GM18951 (cell line): ENCODE results near the gene KIAA0319L.

Experiments
- POLR2A ChIP-seq: IDR thresholded peaks from 4 replicates; pipeline ENCODE4 v1.6.1; 2011; ENCODE audit warnings: mild to moderate bottlenecking; ENCODE audit not compliant: insufficient read length, insufficient read depth; ENCODE audit errors: extremely low read depth
- in situ Hi-C: fragments of 300-500 bp; cut with MboI; formaldehyde crosslinking; loops from one replicate; pipeline ENCODE4 v1.12.0; 2022; ENCODE audit warnings: low sequenced_read_pairs, mixed read lengths, inconsistent platforms; ENCODE audit not compliant: unreplicated experiment

KIAA0319L gene

DNA sequence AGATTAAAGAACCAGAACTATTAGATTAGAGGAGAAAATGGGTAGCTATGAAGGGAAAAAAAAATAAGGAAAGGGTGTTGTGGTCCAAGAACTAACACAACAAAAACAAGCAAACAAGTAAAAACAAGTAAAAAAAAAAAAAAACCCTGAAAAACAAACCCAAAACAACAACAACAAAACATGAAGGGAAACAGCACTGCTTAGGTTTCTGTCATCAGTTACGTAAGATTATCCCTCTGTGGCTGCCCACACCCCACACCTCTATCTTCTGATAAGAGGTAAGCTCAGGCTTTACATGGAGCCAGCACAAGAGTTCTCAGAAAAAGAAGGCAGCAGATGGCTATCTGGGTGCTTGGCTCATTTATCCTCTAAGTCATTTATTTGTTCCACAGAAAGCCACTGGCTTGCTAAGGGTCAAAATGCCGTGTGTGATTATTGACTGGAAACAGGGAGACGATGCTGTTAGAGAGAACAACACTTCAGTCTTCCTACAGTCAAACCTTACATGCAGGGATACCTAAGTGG lies 57.5 kb downstream of the KIAA0319L start:
- in situ Hi-C loops: no loop called here
- no peak for TF ChIP-seq POLR2A

DNA sequence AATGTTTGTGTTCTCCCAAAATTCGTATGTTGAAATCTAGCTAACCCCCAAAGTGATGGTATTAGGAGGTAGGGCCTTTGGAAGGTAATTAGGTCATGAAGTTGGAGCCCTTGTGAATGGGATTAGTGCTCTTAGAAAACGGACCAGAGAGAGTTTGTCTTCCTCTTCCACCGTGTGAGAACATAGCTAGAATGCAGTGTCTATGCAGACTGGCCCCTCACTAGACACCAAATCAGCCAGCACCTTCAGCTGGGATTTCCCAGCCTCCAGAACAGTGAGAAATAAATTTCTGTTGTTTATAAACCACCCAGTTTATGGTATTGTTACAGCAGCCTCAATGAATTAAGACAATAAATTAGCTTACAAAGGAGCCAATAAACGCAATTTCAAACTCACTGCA lies 58.0 kb downstream of the KIAA0319L start:
- TF ChIP-seq POLR2A: no peak
- in situ Hi-C loops: no loop called here

DNA sequence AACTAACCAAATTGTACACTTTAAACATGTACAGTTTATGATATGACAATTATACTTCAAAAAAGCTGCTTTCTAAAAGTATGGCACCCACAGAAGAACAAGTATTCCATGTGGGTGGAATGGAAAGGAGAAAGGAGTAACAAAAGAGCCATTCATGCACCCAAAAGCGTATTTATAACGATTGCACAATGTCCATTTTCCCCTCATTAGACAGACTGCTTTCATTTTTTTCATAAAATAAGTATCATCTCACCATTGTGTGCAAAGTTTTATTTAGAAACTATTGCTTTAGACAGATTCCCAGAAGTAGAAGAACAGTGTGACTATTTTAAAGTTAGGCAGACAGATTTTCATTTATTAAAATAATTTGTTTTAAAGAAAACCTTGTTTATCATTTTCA lies 59.6 kb downstream of the KIAA0319L start:
- TF ChIP-seq POLR2A: no peak
- in situ Hi-C loops: no loop called here

DNA sequence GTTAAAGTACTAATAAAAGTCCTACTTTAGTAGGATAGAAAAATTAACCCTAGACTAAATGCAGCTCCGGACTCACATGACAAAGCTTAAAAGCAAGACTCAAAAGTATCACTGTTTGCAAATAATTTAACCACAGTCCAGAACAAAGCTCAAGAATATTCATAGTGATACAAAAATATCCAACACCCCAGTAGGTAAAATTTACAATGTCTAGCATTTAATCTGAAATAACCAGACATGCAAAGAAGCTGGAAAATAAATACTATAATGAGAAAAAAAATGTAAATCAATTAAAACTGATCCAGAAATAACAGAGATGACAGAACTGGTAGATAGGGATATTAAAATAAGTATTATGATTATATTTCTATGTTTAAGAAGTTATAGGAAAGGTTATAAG lies 67.0 kb downstream of the KIAA0319L start:
- in situ Hi-C loops: no loop called here
- no peak for TF ChIP-seq POLR2A

DNA sequence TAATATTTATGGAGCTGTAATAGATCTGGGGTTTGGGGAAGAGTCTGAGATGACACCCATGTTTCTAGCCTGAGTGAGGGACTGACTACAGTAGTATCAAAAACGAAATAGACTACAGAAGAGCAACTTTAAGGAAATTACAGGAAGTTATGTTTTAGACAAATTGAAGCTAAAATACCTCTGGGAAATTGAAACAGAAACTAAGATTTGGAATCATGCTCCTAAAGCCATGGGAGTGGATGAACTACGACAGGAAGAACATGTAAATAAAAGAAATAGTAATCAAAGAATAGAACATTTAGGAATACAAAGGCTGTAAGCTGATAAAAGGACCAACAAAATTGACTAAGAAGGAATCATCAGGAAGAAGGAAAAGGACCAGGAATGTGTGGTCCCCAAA lies 68.9 kb downstream of the KIAA0319L start:
- in situ Hi-C loops: no loop called here
- no peak for TF ChIP-seq POLR2A

DNA sequence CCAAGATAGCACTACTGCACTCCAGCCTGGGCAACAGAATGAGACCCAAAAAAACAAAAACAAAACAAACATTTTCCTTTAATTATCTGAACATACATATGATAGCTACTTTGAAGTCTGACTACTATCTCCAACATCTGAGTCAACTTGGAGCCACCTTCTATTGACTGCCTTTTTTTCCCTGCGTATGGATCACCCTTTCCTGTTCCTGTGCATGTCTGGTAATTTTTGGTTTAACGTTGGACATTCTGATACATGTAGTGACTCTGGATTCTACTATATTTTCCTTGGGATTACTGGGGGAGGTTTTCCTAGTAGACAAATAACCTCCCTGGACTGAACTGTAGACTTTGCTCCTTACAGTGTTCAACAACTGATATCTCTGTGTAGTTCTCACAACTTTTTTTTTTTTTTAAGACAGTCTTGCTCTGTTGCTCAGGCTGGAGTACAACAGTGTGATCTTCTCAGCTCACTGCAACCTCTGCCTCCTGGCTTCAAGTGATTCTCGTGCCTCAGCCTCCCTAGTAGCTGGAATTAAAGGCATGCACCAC lies 70.3 kb downstream of the KIAA0319L start:
- TF ChIP-seq POLR2A: no peak
- in situ Hi-C loops: no loop called here

DNA sequence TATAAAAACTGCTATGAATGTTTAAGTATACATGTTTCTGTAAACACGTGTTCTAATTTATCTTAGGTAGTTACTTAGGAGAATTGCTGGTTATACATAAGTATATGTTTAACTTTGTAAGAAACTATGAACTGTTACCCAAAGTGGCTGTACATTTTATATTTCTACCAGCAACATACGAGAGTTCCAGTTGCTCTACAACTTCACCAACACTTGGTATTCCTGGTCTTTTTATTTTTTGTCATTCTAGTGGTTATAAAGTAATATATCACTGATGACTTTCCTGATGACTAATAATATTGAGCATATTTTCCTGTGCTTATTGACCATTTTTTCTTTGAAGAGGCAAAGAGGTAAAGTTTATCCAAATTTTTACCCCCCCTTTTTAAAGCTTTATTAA lies 76.0 kb downstream of the KIAA0319L start:
- TF ChIP-seq POLR2A: no peak
- in situ Hi-C loops: no loop called here

DNA sequence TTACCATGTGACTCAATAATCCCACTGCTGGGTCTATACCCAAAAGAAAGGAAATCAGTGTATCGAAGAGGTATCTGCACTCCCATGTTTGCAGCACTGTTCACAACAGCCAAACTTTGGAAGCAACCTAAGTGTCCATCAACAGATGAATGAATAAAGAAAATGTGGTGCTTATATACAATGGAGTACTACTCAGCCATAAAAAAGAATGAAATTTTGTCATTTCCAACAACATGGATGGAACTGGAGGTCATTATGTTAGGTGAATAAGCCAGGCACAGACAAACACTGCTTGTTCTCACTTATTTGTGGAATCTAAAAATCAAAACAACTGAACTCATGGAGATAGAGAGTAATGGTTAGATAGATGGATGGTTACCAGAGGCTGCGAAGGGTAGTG lies 79.3 kb downstream of the KIAA0319L start:
- TF ChIP-seq POLR2A: no peak

DNA sequence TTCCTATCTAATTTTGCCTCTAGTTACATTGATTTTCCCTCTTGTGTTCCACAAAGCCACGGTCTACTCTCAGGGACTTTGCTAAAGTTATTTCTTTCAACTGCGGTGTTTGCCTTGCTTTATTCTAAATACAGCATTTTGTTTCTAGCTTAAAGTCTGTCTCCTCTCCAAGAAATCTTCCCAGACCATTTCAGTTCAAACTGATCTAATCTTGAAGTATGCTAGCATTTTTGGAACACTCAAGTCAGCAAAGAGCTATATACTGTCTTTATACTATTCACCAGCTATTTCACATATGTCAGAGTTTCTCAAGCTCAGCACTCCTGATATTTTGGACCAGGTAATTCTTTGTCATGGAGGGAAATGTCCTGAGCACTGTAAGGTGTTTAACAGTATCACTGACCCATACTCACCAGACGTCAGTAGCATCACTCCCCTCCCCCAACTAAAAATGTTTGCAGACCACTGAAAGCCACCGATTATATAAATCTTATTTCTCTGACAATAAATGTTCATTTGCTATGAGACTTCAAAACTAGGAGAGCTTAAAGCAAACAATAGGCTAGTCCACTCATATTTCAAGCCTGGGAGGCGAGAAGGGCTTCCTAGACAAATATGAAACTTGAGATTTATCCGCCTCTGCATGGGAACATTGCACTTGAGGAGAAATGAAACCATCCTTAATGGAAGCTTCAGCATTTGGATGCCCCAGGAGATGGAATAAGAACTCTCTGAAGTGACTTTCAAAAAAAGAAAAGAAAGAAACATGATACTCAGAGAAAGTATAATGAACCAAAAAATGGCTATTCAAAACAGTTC lies 81.1 kb downstream of the KIAA0319L start:
- no peak for TF ChIP-seq POLR2A
- in situ Hi-C loops: no loop called here

More for the DNA sequence above, 79.3 kb downstream of the KIAA0319L start:
- in situ Hi-C loops: no loop called here

DNA sequence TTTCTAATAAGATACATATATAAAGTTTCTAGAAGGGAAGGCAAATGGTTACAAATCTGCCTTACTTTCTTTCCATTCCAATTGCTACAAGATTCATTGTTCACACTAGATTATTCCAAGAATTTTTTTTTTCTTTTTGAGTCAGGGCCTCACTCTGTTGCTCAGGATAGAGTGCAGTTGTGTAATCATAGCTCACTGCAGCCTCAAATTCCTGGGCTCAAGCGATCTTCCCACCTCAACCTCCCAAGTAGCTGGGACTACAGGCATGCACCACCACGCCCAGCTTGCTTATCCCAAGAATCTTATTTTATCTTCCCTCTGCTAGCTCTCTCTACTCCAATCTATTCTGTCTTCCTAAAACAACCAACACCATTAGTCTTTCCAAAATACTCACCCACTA lies 81.8 kb downstream of the KIAA0319L start:
- in situ Hi-C loops: no loop called here
- no peak for TF ChIP-seq POLR2A

DNA sequence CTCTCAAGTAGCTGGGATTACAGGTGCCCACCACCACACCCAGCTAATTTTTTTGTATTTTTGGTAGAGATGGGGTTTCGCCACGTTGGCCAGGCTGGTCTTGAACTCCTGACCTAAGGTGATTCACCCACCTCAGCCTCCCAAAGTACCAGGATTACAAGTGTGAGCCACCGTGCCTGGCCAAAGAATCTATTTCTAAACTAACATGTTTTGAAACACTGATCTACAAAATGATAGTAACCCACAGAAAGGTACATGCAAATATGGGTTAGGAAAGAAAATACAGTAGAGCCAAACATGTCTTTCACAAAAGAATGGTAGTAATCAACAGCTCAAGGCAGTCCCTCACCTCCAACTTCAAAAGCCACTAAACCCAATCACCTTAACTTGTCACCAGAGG lies 84.0 kb downstream of the KIAA0319L start:
- in situ Hi-C loops: loop anchor here (25.0 kb wide), 1 partner anchor 264 kb away; no protein-coding TSS in a partner anchor

DNA sequence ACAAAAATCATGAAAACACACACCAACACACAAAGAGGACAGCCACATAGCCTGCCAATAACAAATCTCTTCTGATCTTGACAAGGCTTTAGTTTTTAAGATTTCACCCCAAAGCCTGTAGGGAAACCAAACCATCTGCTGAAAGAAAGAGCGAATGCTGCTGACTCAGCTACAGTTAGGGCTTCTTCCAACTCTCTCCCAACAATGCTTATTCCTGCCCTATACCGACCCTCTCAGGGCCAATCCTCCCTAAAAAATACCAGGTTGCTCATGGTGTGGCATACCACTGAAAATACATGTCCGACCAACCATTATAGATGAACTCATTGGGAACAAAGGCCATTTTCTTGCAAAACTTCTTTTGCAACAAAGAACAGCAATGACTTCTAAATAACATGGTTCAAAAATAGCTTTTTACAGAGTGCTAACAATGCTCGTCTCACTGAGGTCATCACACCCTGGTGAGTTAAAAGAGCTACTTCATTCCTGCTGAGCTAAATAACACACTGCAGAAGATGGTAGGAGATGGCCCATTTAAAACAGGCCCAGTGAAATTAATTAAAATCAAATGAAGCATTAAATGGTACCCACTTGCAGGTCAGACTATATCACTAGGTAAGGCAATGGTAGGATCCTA lies 86.1 kb downstream of the KIAA0319L start:
- in situ Hi-C loops: loop anchor here (25.0 kb wide), 1 partner anchor 266 kb away; no protein-coding TSS in a partner anchor
- TF ChIP-seq POLR2A: no peak

DNA sequence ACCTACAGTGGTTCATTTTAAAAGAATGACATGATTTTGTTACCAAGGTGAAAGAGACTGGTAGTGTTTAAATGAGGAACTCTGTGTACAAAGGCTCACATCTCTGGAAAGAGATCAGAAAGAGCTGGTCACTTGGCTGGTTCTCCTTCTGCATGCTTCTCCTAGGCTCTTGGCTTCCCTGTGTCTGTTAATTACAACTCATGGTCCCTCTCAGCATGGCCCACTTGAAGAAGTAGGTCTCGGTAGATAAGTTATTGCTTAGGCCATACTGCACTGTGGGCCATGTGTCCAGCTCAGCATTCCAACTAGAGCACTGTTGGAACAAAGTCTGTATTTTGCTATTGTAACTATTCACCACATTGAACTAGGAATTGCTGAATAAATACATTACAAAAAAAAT lies 91.1 kb downstream of the KIAA0319L start:
- TF ChIP-seq POLR2A: no peak
- in situ Hi-C loops: loop anchor here (25.0 kb wide), 1 partner anchor 271 kb away; no protein-coding TSS in a partner anchor

DNA sequence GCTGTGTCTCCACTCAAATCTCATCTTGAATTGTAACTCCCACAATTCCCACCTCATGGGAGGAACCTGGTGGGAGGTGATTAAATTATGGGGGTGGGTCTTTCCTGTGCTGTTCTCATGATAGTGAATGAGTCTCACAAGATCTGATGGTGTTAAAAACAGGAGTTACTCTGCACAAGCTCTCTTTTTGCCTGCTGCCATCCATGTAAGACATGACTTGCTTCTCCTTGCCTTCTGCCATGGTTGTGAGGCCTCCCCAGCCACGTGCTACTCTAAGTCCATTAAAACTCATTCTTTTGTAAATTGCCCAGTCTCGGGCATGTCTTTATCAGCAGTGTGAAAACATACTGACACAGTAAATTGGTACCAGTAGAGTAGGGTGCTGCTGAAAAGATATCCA lies 93.5 kb downstream of the KIAA0319L start:
- in situ Hi-C loops: loop anchor here (25.0 kb wide), 1 partner anchor 274 kb away; no protein-coding TSS in a partner anchor
